HG02970 (cell line): ENCODE data around the gene RBM26.
A peak's percentile ranks its signal among the peaks of the same experiment; 100 is the strongest.
"Not testable (repeated sequence)": the region's sequence is repeated elsewhere in the genome, so short reads cannot be mapped to it uniquely, and the experiment has no call there.

Source experiments
- ATAC-seq: cut with Tn5 transposase; IDR thresholded peaks from one replicate; pipeline ENCODE4 v1.9.1; 2021; ENCODE audit warnings: mild to moderate bottlenecking, moderate library complexity, moderate number of reproducible peaks; ENCODE audit not compliant: unreplicated experiment, low FRiP score

The RBM26 gene

DNA sequence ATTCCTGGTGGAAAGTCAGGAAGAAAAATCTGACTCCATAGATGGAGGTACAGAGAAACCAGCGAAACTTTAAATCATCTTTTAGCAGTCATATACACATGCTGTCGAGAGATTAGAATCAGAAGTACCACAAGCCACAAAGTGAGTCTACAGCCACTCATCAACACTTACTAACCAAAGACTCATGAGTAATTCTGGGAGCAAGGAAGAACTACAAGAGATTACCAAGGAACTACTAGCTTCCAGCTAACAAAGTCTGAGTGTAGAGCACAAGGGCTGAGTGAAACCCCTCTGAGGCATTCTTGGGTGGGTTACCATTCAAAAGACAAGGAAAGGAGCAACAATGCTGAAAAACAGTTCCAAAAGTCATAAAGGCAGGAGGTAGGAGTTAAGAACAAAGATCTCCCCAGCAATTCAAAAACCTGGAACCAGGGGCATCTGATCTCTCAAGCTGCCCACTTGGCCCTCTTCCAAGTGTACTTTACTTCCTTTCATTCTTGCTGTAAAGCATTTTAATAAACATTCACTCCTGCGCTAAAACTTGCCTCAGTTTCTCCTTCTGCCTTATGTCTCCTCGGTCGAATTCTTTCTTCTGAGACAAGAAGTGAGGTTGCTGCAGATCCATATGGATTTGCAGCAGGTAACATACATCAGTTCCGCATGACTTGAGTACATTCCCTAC is 13.0 kb downstream of the RBM26 start:
- no peak for ATAC-seq

DNA sequence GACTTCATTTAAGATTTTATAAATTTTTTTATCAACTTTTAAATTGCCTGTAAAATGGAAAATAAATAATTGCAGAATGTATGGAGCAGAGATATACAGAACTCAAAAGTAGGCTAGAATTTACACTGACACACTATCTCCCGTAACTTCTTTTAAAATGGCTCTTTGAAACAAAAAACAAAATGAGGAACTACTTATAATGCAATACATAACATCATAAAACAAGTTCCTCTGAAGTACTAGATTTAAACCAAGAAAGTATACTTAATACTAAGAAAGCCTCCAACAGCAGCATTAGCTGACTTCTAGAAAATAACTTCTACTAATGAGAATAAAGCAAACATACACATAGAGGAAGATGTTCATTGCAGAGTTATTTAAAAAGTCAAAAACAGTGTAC is 17.0 kb downstream of the RBM26 start:
- no peak for ATAC-seq

DNA sequence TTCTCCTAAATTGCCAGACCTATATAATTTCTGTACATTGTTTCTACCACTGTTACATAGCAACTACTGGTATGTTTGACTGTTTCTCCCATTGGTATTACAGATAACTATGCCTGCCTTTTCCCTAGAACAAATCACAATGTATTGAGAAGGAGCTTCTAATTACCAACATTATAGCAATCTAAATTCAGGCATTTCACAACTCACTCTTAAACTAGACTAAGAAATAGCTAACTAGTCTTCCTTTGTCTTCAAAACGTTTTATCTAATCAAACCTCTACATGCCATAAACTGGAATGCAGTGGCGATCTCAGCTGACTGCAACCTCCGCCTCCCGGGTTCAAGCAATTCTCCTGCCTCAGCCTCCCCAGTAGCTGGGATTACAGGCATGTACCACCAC is 18.2 kb downstream of the RBM26 start:
- ATAC-seq, result no peak

DNA sequence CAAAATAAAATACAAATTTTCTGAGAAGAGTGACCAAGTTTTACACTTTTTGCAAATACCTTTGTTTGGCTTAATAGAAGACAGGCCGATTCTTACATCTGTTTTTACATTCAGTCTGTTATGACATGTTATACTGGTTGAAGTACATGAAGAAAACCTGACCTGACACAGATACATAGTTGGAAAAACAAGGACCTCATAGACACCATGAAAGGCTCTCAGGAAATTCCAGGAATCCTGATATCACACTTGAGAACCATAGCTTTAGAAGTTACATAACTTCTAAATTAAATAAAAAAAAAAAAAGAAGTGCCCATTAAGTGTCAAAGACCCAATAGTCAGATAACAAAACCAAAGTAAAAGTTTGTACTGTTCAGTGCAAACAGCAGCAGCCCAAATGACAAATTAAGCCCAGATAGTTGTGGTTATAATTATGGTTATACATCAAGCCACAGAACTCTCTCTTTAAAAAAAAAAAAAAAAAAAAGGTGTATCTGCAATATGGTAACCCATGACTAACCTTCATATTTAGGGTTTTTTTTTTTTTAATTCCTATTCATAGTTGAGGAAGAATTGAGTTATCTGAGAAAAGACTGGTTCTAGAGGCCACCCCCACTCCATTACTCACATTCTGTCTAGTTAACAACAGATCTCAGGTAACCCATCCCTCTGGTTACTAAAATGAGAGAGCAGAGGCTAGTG is 19.8 kb downstream of the RBM26 start:
- no peak for ATAC-seq

DNA sequence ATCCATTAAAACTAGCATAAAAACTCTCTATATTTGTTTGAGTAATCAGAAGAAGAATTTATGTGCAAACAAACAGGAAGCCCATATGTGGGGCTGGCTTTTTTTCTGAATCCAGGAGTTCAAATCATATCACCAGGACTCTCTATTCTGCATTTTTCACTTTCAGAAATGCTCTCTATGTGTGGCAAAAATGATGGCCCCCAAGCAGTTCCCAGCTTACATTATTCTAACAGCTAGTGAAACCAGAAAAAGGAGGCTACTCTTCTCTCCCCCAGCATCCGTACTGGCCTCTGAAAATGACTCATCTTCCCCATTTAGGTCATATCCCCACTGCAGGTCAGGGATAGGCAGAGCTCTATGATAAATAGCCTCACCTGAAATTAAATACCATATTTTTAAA is 20.4 kb downstream of the RBM26 start:
- ATAC-seq, result peak; percentile 90

DNA sequence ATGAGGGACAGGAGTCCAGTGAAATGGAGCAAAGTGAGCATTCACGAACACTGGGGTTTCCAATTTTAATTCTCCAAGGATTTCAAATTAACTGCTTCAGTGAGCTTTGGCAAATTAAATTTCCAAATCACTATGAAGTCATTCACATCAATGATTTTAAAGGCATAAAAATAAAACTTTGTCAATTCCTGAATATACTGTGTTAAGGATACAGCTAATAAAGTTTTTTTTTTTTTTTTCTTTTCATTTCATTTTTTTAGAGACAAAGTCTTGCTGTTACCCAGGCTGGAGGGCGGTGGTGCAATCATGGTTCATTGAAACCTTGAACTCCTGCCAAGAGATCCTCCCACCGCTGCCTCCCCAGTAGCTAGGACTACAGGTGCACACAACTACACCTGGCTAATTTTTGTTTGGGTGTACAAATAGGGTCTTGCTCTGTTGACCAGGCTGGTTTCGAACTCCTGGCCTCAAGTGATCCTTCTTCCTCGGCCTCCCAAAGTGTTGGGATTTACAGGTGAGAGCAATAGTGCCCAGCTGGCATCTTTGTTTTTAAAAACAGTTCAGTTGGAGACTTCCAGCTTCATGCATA is 21.9 kb downstream of the RBM26 start:
- no peak for ATAC-seq

DNA sequence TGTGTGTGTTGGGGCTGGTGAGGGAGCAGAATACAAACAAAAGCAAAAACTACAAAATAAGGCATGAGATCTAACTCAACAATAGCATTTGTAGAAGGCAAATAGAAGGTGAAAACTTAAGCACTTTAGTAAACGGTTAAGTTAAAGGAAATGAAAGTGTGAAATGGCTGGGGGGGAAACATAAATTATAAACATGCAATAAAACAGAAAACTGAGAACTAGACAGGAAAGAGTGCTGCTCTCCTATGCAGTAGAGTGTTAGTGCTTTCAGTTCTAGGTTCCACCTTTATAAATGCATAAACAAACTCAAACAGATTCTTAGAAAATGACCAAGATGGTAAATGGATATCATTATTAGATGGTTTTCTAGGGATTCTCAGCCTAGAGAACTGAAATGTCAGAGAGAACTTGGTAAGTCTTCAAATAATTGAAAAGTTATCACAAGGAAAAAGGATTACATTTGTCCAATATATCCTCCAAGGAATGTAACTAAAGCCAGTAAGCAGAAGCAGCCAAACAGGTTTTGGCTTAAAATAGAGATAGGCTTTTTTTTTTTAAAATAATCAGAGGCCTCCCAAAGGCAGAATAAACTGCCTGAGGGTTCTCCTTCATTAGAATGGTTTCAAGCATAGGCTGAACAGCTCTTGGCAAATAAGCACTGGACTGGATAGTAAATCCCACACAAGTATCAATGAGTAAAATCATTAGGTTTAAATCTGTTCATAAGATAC is 23.3 kb downstream of the RBM26 start:
- no peak for ATAC-seq

DNA sequence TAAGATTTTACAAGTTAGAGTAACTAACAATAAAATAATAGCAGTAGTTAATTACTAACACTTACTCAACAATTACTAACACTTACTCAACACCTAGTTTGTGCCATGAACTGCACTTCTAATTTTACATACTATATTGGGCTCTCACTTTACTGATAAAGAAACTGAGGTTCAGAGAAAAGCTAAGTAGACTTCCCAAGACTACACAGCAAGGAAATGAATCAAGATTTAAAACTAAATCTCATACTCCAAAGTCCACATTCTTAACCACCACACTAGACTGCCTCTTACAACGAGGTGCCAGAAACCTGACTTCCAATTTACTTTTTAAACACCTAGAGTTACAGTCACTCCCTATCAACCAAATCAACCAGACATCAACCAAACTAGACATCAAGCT is 25.1 kb downstream of the RBM26 start:
- no peak for ATAC-seq

DNA sequence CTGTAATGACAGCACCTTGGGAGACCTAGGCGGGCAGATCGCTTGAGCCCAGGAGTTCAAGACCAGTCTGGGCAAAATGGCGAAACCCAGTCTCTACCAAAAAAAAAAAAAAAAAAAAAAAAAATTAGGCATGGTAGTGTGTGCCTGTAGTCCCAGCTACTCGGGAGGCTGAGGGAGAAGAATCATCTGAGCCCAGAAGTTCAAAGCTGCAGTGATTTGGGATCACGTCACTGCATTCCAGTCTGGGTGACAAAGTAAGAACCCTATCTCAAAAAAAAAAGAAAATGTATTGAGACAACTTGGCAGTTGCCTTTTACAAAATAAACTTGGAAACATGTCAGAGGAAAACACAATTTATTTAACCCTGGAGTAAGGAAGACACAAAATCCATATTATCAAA is 26.8 kb downstream of the RBM26 start:
- ATAC-seq, result no peak

DNA sequence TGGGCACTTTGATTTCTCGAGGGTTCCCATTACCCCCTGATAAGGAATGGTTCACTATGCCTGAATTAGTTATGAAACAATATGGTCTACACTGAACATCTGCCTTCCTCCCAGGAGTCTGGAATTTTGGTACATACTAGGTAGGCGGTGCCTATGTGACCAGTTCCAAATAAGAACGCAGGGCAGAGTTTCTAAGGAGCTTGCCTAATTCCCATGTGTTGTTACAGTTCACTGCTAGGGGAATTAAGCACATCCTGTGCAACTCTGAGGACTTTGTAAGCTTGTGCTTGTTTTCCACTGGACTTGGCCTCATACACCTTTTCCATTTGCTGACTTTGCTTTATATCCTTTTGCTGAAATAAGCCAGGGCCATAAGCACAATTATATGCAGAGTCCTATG is 29.2 kb downstream of the RBM26 start:
- no peak for ATAC-seq

DNA sequence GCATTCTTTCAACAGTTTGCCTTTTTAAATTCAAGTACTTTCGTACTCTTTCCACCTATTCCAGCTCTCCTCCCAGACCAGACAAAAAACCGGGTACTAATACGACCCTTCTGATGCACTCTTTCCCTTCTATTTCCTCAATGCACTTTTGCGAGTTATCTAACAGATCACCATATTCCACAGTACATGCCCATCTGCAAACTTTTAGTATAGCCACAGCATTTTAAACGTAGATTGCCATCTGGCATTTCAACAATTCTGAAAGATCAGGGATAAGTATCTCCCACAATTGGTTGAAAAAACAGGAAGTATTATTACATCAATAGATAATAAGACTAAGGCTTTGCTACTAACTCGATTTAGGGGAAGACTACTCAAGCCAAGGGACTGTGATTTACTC is 31.5 kb downstream of the RBM26 start:
- ATAC-seq, result no peak

DNA sequence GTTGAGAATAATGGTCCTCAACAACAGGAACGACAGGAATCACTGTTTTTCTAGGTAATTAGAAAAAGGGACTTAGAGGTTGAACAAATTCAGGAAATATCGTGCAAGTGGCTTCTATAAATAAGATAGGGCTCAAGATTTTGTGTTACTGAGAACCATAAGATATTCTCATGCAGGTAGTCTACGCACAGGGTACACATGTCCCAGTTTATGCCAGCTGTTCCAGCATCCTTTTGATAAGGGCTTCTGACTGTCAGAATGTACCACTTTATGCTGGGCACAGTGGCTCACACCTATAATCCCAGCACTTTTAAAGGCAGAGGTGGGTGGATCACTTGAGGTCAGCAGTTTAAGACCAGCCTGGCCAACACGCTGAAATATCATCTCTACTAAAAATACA is 32.1 kb downstream of the RBM26 start:
- no peak for ATAC-seq

DNA sequence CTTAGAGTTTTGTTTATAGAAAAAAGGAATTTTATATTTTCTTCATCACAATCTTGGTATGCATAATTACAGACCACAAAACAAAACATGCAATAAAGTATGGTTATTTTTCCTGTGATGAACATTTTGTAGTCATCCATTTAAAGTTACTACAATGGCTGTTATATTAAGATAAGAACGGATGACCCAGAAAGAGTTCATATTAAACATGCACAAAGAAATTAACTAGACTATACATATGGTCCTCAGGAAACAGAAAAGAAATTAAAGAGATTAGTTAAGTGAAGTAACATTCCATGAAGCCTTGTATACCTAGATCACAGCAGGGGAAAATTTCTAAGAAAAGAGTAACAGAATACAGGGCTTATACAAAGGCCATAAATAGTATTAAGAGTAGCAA is 36.8 kb downstream of the RBM26 start:
- ATAC-seq, result no peak

DNA sequence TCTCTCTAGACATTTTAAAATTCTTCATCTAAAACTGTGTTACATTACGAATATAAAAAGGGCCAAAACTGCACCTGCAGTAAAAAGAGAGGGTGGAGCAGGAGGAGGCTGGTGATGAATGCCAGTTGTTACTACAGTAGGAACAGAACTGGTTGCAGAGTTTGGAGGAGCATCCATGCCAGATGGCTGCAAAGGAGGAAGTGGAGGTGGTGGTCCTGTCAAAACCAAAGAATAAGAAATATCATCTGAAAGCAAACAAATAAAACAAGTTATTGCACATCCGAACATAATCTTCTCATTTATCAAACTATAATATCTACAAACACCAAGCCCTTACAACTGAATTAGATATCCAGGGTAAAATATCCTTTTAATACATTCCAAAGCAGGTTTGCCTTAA is 40.1 kb downstream of the RBM26 start:
- ATAC-seq, result no peak

DNA sequence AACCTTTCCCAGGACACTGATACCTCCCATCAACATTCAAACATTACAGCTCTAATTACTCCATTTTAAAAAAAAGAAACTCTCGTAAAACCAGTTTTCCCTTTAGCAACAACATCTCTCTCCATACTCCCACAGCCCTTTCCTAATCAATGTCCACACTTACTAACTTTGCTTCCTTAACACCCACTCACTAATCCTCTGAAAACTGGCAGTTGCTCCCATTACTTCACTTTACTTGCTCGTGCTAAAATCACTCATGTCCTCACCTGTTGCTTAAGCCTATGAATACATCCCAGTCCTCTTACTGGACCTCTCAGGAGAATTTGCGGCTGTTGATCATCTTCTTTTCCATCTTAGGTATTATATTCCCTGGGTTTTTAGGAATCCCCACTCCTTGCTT is 44.8 kb downstream of the RBM26 start:
- no peak for ATAC-seq

DNA sequence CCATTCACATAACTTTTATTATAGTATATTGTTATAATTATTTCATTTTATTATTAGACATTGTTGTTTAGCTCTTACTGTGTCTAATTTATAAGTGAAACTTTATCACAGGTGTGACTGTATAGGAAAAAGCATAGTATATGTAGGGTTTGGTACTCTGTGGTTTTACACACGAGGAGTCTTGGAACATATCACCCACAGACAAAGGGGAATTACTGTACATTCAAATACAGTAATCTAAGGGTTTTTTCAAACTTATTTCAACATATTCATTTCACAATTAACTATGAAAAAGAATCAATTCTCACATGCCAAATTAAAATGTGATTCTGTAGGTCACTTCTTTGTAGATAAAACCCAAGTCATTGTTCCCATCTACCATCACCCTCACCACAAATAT is 46.0 kb downstream of the RBM26 start:
- ATAC-seq, result no peak

DNA sequence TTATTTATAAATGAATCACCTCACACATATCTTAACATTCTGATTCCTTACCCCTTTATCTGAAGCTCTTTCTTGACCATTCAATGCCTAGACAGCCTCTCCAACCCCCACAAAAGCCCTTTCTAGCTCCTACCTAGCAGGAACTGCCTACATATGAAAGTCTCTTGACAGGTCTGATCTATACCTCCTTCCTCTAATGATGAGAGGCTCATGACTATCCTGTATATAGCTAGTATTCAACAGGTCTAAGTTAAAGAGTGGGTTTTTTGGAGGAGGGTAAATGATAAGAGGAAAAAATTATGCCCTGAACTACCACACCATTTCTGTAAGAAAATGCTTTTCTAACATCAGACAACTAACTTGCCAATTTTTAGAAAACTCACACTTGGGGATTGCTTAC is 47.0 kb downstream of the RBM26 start:
- no peak for ATAC-seq

DNA sequence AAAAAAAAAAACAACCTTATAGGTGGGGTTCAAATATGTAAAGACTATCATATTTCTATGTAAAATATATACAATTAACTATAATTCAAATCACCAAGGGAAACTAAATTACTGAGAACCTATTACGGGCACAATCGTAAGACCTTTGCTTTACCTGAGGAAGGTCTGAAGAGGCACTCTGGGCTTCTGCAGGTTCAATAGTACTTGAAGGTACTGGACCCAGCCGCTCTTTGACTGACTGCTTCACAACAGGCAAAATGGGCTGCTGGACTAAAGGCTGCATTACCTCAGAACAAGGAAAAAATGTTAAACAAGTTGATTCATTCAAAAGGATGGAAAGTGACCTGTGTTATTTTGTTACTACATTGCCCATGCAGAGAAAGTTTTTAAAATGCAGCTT is 51.8 kb downstream of the RBM26 start:
- no peak for ATAC-seq

DNA sequence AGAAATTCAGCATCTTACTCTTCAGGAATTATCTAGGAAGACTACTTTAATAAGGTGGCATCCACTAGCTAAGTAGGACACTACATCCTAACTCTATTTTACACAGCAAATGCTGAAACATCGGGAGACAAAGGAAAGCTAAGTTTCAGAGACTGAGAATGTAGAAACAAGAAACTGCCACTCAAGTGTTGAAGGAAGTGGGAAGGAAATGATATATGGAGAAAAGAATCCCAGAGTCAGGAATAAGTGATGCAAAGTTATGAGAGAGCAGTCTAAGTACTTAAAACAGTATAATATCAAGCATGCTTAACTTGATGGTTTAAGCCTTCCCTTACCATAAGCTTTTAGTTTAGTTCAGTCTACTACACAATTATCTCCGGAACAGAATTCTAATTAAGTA is 52.4 kb downstream of the RBM26 start:
- no peak for ATAC-seq

DNA sequence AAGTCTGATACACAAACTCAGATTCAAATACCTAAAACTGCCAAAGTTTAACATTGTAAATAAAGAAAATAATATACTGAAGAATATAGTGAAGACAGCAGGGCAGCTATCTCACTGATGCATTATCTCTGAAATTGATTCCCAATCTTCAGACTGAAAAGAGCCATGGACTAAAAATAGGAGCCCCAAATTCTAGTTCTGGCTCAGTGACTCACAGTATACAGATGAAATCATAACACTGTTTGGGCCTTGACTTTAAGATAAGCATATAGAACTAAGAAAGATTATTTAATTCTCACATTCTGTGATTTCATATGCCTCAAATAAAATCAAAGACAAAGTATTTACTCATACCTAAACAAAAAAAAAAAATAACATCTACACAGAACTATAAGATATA is 53.9 kb downstream of the RBM26 start:
- no peak for ATAC-seq

DNA sequence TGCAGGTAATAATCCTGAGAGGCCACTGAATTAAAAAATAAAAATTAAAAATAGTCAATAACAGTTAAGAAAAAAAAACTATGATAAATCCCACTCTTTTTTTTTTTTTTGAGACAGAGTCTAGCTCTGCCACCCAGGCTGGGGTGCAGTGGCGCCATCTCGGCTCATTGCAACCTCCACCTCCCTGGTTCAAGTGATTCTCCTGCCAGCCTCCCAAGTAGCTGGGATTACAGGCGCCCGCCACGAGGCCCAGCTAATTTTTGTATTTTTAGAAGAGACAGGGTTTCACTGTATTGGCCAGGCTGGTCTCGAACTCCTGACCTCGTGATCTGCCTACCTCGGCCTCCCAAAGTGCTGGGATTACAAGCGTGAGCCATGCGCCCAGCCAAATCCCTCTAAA is 56.4 kb downstream of the RBM26 start:
- not testable (repeated sequence) for ATAC-seq
